HUES6 (cell line): ENCODE results near the gene AP2M1.
A peak's percentile ranks its signal among the peaks of the same experiment; 100 is the strongest.
"Not testable (repeated sequence)": the region's sequence is repeated elsewhere in the genome, so short reads cannot be mapped to it uniquely, and the experiment has no call there.

Source experiments
- H3K27ac ChIP-seq: 2 replicates; pipeline ENCODE4 v1.7.0; 2013; ENCODE audit warnings: low read depth, mild to moderate bottlenecking, low read length, inconsistent platforms
- H3K27me3 ChIP-seq: 2 replicates; pipeline ENCODE4 v1.6.1; 2013; ENCODE audit warnings: low read length; ENCODE audit not compliant: control insufficient read depth, insufficient read depth
- H3K36me3 ChIP-seq: 2 replicates; pipeline ENCODE4 v1.6.1; 2013; ENCODE audit warnings: low read length; ENCODE audit not compliant: control insufficient read depth, insufficient read depth
- H3K4me1 ChIP-seq: 2 replicates; pipeline ENCODE4 v1.6.1; 2013; ENCODE audit warnings: low read length; ENCODE audit not compliant: control insufficient read depth, insufficient read depth
- H3K4me3 ChIP-seq: 2 replicates; pipeline ENCODE4 v1.5.1; 2013; ENCODE audit warnings: low read depth, low read length
- H3K9ac ChIP-seq: one replicate; pipeline ENCODE4 v1.6.1; 2013; ENCODE audit warnings: mild to moderate bottlenecking, low read length
- H3K9me3 ChIP-seq: 2 replicates; pipeline ENCODE4 v1.6.1; 2013; ENCODE audit warnings: low read depth, low read length; ENCODE audit not compliant: control insufficient read depth, insufficient read depth

AP2M1 gene

GRCh38 chr3:184143327-184143726 lies 31.3 kb upstream of the AP2M1 start:
- Histone ChIP-seq H3K36me3 (peaks cover 60% of the 10 kb centered on the region), H3K27ac (no peak overlapping the region), H3K27me3 (no peaks in the 10 kb centered on the region), H3K9ac (no peak overlapping the region), H3K9me3 (no peaks in the 10 kb centered on the region), H3K4me1 (no peaks in the 10 kb centered on the region), H3K4me3 (no peak overlapping the region)

GRCh38 chr3:184144505-184144904 lies 30.1 kb upstream of the AP2M1 start:
- Histone ChIP-seq H3K9ac (peak overlapping the region; percentile 28), H3K4me3 (no peak overlapping the region), H3K9me3 (no peaks in the 10 kb centered on the region), H3K36me3 (peaks cover 60% of the 10 kb centered on the region), H3K4me1 (no peaks in the 10 kb centered on the region), H3K27ac (no peak overlapping the region), H3K27me3 (no peaks in the 10 kb centered on the region)

- Histone ChIP-seq H3K36me3 (peaks cover 58% of the 10 kb centered on the region), H3K4me3 (no peak overlapping the region), H3K4me1 (no peaks in the 10 kb centered on the region), H3K9ac (peak overlapping the region; percentile 28), H3K27me3 (no peaks in the 10 kb centered on the region), H3K9me3 (no peaks in the 10 kb centered on the region), H3K27ac (no peak overlapping the region)
These were observed 29.5 kb upstream of the AP2M1 start for GRCh38 chr3:184145111-184145524.

GRCh38 chr3:184145751-184146270 lies 28.8 kb upstream of the AP2M1 start:
- Histone ChIP-seq H3K4me3 (no peak overlapping the region), H3K27me3 (no peaks in the 10 kb centered on the region), H3K9me3 (no peaks in the 10 kb centered on the region), H3K27ac (no peak overlapping the region), H3K36me3 (peaks cover 51% of the 10 kb centered on the region), H3K9ac (no peak overlapping the region), H3K4me1 (no peaks in the 10 kb centered on the region)

GRCh38 chr3:184148076-184148475 lies 26.6 kb upstream of the AP2M1 start:
- Histone ChIP-seq H3K27me3 (no peaks in the 10 kb centered on the region), H3K36me3 (peaks cover 29% of the 10 kb centered on the region), H3K4me1 (no peaks in the 10 kb centered on the region), H3K4me3 (no peak overlapping the region), H3K9me3 (no peaks in the 10 kb centered on the region), H3K27ac (no peak overlapping the region), H3K9ac (no peak overlapping the region)

- Histone ChIP-seq H3K9ac (no peak overlapping the region), H3K4me1 (no peaks in the 10 kb centered on the region), H3K27ac (no peak overlapping the region), H3K36me3 (peaks cover 18% of the 10 kb centered on the region), H3K9me3 (no peaks in the 10 kb centered on the region), H3K27me3 (no peaks in the 10 kb centered on the region), H3K4me3 (no peak overlapping the region)
These were observed 25.5 kb upstream of the AP2M1 start for GRCh38 chr3:184149123-184149522.

- not testable (repeated sequence) for H3K4me3 ChIP-seq, H3K9ac ChIP-seq, H3K27me3 ChIP-seq, H3K4me1 ChIP-seq, H3K27ac ChIP-seq, H3K9me3 ChIP-seq
- H3K36me3 ChIP-seq, result peaks cover 12% of the 10 kb centered on the region
These were observed 24.9 kb upstream of the AP2M1 start for GRCh38 chr3:184149770-184150169.

GRCh38 chr3:184154885-184155643 lies 19.6 kb upstream of the AP2M1 start, which contains the start of gene DVL3:
Gene DVL3, plus strand, starts transcription at chr3:184155377. Its CDS starts 259 bp downstream, at chr3:184155636.
- peak within 1 kb of the TSS; percentile 95 for H3K9ac ChIP-seq
- H3K27ac ChIP-seq, result peak within 1 kb of the TSS; percentile 89
- H3K4me3 ChIP-seq, result peak within 1 kb of the TSS; percentile 100

GRCh38 chr3:184155644-184156521 lies 18.8 kb upstream of the AP2M1 start:
- H3K27me3 ChIP-seq, result no peaks in the 10 kb centered on the region
- H3K4me3 ChIP-seq, result peak overlapping the region; percentile 100
- H3K27ac ChIP-seq, result peak overlapping the region; percentile 89
- peak overlapping the region; percentile 95 for H3K9ac ChIP-seq
- H3K4me1 ChIP-seq, result peaks cover 11% of the 10 kb centered on the region; the same call in 1 of the 2 replicates
- H3K36me3 ChIP-seq, result 0 out of 2 replicates have a peak, but pooled peaks cover 3% of the 10 kb centered on the region
- no peaks in the 10 kb centered on the region for H3K9me3 ChIP-seq

More at GRCh38 chr3:184154885-184155643, 19.6 kb upstream of the AP2M1 start, which contains the start of gene DVL3:
- peaks cover 11% of the 10 kb centered on the region; the same call in 1 of the 2 replicates for H3K4me1 ChIP-seq
- H3K9me3 ChIP-seq, result no peaks in the 10 kb centered on the region
- H3K36me3 ChIP-seq, result 0 out of 2 replicates have a peak, but pooled peaks cover 3% of the 10 kb centered on the region
- H3K27me3 ChIP-seq, result no peaks in the 10 kb centered on the region

GRCh38 chr3:184156522-184156955 lies 18.1 kb upstream of the AP2M1 start:
- no peaks in the 10 kb centered on the region for H3K9me3 ChIP-seq

More at GRCh38 chr3:184156522-184156955, 18.1 kb upstream of the AP2M1 start:
- peaks cover 11% of the 10 kb centered on the region; the same call in 1 of the 2 replicates for H3K4me1 ChIP-seq
- H3K27me3 ChIP-seq, result no peaks in the 10 kb centered on the region
- H3K36me3 ChIP-seq, result 0 out of 2 replicates have a peak, but pooled peaks cover 3% of the 10 kb centered on the region
- H3K27ac ChIP-seq, result peak overlapping the region; percentile 29; the same call in 1 of the 2 replicates
- H3K4me3 ChIP-seq, result peak overlapping the region; percentile 100
- peak overlapping the region; percentile 95 for H3K9ac ChIP-seq
